ENCODE measurements around the gene TOLLIP. TPM values are rescaled to one million over a fixed set of nuclear protein-coding genes. Genes with fewer than 3 reads are reported as not detected.
"Not testable (repeated sequence)": the region's sequence is repeated elsewhere in the genome, so short reads cannot be mapped to it uniquely, and the experiment has no call there.

TOLLIP gene
- total and polyA plus RNA-seq, 2 of the 8 experiments (the other 6 are each of a cell fraction or from before 2014, with no cell fraction given): 23.7 to 34.7 TPM

GRCh38 chr11:1266976-1267375 lies 42.5 kb downstream of the TOLLIP start:
- H3K23me2 ChIP-seq (ENCODE audit: low read depth, low read length); H3K36me3 ChIP-seq (ENCODE audit: control insufficient read depth in 2 of 4, insufficient read depth in 4 of 4, low read length in 3 of 4); CTCF ChIA-PET (ENCODE audit: partially characterized antibody); H2BK12ac ChIP-seq (ENCODE audit: low read depth, low read length); DNase-seq (ENCODE audit: low read depth in 1 of 2, low spot score in 2 of 2); H3K27me3 ChIP-seq (replicated peaks in 1 of 4; ENCODE audit: control insufficient read depth in 3 of 4, extremely low read depth in 1 of 4, insufficient read depth in 3 of 4, low read length in 3 of 4); H3K4me3 ChIP-seq (ENCODE audit: extremely low read depth in 1 of 4, insufficient read depth in 2 of 4, low read depth in 3 of 4, low read length in 4 of 4); H4K5ac ChIP-seq (ENCODE audit: insufficient read length, low read depth, low read length); H3K4ac ChIP-seq (replicated peaks; ENCODE audit: insufficient read length, low read depth, low read length); H4K91ac ChIP-seq (replicated peaks; ENCODE audit: insufficient read length, low read length); H4K20me1 ChIP-seq (replicated peaks in 1 of 2; ENCODE audit: control insufficient read depth in 1 of 2, insufficient read depth in 2 of 2, low read length in 2 of 2); H3K27ac ChIP-seq (ENCODE audit: low read depth, low read length); H2BK15ac ChIP-seq (ENCODE audit: low read length); H3K4me2 ChIP-seq (ENCODE audit: insufficient read depth in 1 of 2, low read depth in 2 of 2, low read length in 2 of 2); FAIRE-seq; H3K79me1 ChIP-seq (ENCODE audit: low read depth, low read length); H3K18ac ChIP-seq (ENCODE audit: extremely low read depth, low read length); H3K23ac ChIP-seq (ENCODE audit: insufficient read length); H3K9ac ChIP-seq (replicated peaks in 1 of 4; ENCODE audit: extremely low read depth in 1 of 4, low read depth in 3 of 4, low read length in 3 of 4); H4K8ac ChIP-seq (ENCODE audit: extremely low read depth, insufficient read depth, low read length); H3K79me2 ChIP-seq (ENCODE audit: control insufficient read depth in 1 of 2, insufficient read depth in 2 of 2, low read length in 2 of 2); H2BK20ac ChIP-seq (ENCODE audit: low read length); H3K14ac ChIP-seq (ENCODE audit: insufficient read length); H2BK120ac ChIP-seq (replicated peaks; ENCODE audit: low read depth, low read length); H3K9me3 ChIP-seq (ENCODE audit: insufficient read depth in 2 of 2, low read depth in 1 of 2, low read length in 1 of 2); H3K56ac ChIP-seq (replicated peaks; ENCODE audit: insufficient read length, low read depth, low read length); H2BK5ac ChIP-seq (ENCODE audit: low read depth, low read length); H2AFZ ChIP-seq (ENCODE audit: low read length); H2AK5ac ChIP-seq (ENCODE audit: low read depth, low read length): not testable (repeated sequence)
- WGBS, 2 experiments (ENCODE audit: extremely low coverage in 1 of 2, insufficient coverage in 1 of 2, insufficient read length in 1 of 2, insufficient replicate concordance in 2 of 2, low coverage in 1 of 2, low lambda C conversion rate in 2 of 2, missing lambda C conversion rate in 1 of 2): 85% methylated on average over 2 of the region's 2 CpGs; no CpG with 5 or more reads in 1 of the 2 experiments
- POLR2A ChIA-PET (ENCODE audit: partially characterized antibody): interaction anchor here (0.7 kb wide), 1 partner anchor 72 kb away, joined by 3 read pairs; no protein-coding TSS in a partner anchor
- H3K4me1 ChIP-seq (replicated peaks in 1 of 4; ENCODE audit: control insufficient read depth in 3 of 4, insufficient read depth in 4 of 4, low read length in 3 of 4): peaks cover 0 to 10% (median 5%) of the 10 kb centered on the region in 4 experiments; a peak in 5 of 7 replicates

- H3K9me3 ChIP-seq (ENCODE audit: insufficient read depth in 2 of 2, low read depth in 1 of 2, low read length in 1 of 2); H2AK5ac ChIP-seq (ENCODE audit: low read depth, low read length): not testable (repeated sequence)
- POLR2A ChIA-PET (ENCODE audit: partially characterized antibody): interaction anchor here (0.8 kb wide), 1 partner anchor 86 kb away, joined by 3 read pairs; no protein-coding TSS in a partner anchor
Observed at GRCh38 chr11:1265480-1265879, 44.0 kb downstream of the TOLLIP start.

More at GRCh38 chr11:1265480-1265879, 44.0 kb downstream of the TOLLIP start:
- peaks cover 0 to 14% (median 5%) of the 10 kb centered on the region in 4 experiments; a peak in 5 of 7 replicates for H3K4me1 ChIP-seq (replicated peaks in 1 of 4; ENCODE audit: control insufficient read depth in 3 of 4, insufficient read depth in 4 of 4, low read length in 3 of 4)
- H2AFZ ChIP-seq (ENCODE audit: low read length); H3K23me2 ChIP-seq (ENCODE audit: low read depth, low read length); H4K91ac ChIP-seq (replicated peaks; ENCODE audit: insufficient read length, low read length); H4K20me1 ChIP-seq (replicated peaks in 1 of 2; ENCODE audit: control insufficient read depth in 1 of 2, insufficient read depth in 2 of 2, low read length in 2 of 2); FAIRE-seq; H3K14ac ChIP-seq (ENCODE audit: insufficient read length); H3K79me2 ChIP-seq (ENCODE audit: control insufficient read depth in 1 of 2, insufficient read depth in 2 of 2, low read length in 2 of 2); DNase-seq (ENCODE audit: low read depth in 1 of 2, low spot score in 2 of 2); H4K5ac ChIP-seq (ENCODE audit: insufficient read length, low read depth, low read length); H3K9ac ChIP-seq (replicated peaks in 1 of 4; ENCODE audit: extremely low read depth in 1 of 4, low read depth in 3 of 4, low read length in 3 of 4); H2BK12ac ChIP-seq (ENCODE audit: low read depth, low read length); H2BK120ac ChIP-seq (replicated peaks; ENCODE audit: low read depth, low read length); H2BK15ac ChIP-seq (ENCODE audit: low read length); H3K4ac ChIP-seq (replicated peaks; ENCODE audit: insufficient read length, low read depth, low read length); H3K23ac ChIP-seq (ENCODE audit: insufficient read length); H3K36me3 ChIP-seq (ENCODE audit: control insufficient read depth in 2 of 4, insufficient read depth in 4 of 4, low read length in 3 of 4); H3K27ac ChIP-seq (ENCODE audit: low read depth, low read length); CTCF ChIA-PET (ENCODE audit: partially characterized antibody); H3K18ac ChIP-seq (ENCODE audit: extremely low read depth, low read length); H3K4me2 ChIP-seq (ENCODE audit: insufficient read depth in 1 of 2, low read depth in 2 of 2, low read length in 2 of 2); H3K56ac ChIP-seq (replicated peaks; ENCODE audit: insufficient read length, low read depth, low read length); H3K27me3 ChIP-seq (replicated peaks in 1 of 4; ENCODE audit: control insufficient read depth in 3 of 4, extremely low read depth in 1 of 4, insufficient read depth in 3 of 4, low read length in 3 of 4); H3K4me3 ChIP-seq (ENCODE audit: extremely low read depth in 1 of 4, insufficient read depth in 2 of 4, low read depth in 3 of 4, low read length in 4 of 4); H2BK5ac ChIP-seq (ENCODE audit: low read depth, low read length); H3K79me1 ChIP-seq (ENCODE audit: low read depth, low read length); H4K8ac ChIP-seq (ENCODE audit: extremely low read depth, insufficient read depth, low read length); H2BK20ac ChIP-seq (ENCODE audit: low read length): not testable (repeated sequence)
- WGBS, 2 experiments (ENCODE audit: extremely low coverage in 1 of 2, insufficient coverage in 1 of 2, insufficient read length in 1 of 2, insufficient replicate concordance in 2 of 2, low coverage in 1 of 2, low lambda C conversion rate in 2 of 2, missing lambda C conversion rate in 1 of 2): 96% methylated on average over 4 of the region's 4 CpGs; no CpG with 5 or more reads in 1 of the 2 experiments
